RWPE2 (cell line): ENCODE results near the gene CD6.

Experiments
- ATAC-seq: fragments of 200-7000 bp; cut with Tn5 transposase; 3 replicates; pipeline ENCODE4 v1.9.1; 2021; ENCODE audit warnings: low read depth
- DNase-seq: peaks from one replicate; pipeline ENCODE4 v3.0.0-alpha.2; 2020; ENCODE audit warnings: low spot score
- H3K27ac ChIP-seq: fragments of 450-650 bp; 2 replicates; pipeline ENCODE4 v1.5.1; 2017; ENCODE audit warnings: mild to moderate bottlenecking; ENCODE audit not compliant: poor library complexity, severe bottlenecking
- H3K27me3 ChIP-seq: fragments of 250-450 bp; sonication (Bioruptor Pico); 2 replicates; pipeline ENCODE4 v1.5.1; 2021; ENCODE audit warnings: mild to moderate bottlenecking, moderate library complexity; ENCODE audit not compliant: insufficient read depth, poor library complexity, severe bottlenecking
- H3K36me3 ChIP-seq: fragments of 250-450 bp; sonication (Bioruptor Pico); 2 replicates; pipeline ENCODE4 v1.5.1; 2020; ENCODE audit warnings: low read depth, mild to moderate bottlenecking, moderate library complexity
- H3K4me1 ChIP-seq: fragments of 250-450 bp; sonication (Bioruptor Pico); 2 replicates; pipeline ENCODE4 v1.5.1; 2021; ENCODE audit warnings: mild to moderate bottlenecking, moderate library complexity; ENCODE audit not compliant: insufficient read depth, poor library complexity, severe bottlenecking
- H3K4me3 ChIP-seq: fragments of 250-450 bp; sonication (Bioruptor Pico); 2 replicates; pipeline ENCODE4 v1.5.1; 2021; ENCODE audit warnings: mild to moderate bottlenecking, moderate library complexity; ENCODE audit not compliant: severe bottlenecking
- H3K9me3 ChIP-seq: fragments of 250-450 bp; sonication (Bioruptor Pico); 2 replicates; pipeline ENCODE4 v1.5.1; 2021; ENCODE audit warnings: mild to moderate bottlenecking, moderate library complexity; ENCODE audit not compliant: severe bottlenecking
- CTCF ChIP-seq: fragments of 450-650 bp; IDR thresholded peaks from one replicate; pipeline ENCODE4 v1.5.1; 2017; ENCODE audit warnings: mild to moderate bottlenecking, moderate library complexity; ENCODE audit not compliant: poor library complexity, severe bottlenecking

Gene CD6

DNA sequence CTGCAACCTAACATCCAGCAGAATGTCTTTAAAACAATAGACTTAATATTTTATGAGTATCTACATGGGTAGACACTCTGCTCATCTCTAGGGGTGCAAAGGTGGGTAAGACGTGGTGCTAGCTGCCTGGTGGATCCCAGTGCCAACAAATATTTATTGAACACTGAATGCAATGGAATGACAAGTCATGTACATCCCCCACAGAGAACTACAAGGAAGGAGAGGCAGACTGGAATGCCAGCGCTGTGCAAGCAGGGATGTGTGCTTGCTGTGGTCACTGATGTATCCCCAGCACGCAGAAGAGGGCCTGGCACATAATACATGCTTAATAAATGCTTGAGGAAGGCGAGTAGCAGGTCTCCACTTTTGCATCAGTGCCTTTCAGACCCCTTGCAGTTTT is 61.9 kb downstream of the CD6 start:
- no peak for TF ChIP-seq CTCF
- Histone ChIP-seq H3K9me3 (no peaks in the 10 kb centered on the region), H3K4me3 (no peak overlapping the region), H3K27me3 (no peaks in the 10 kb centered on the region), H3K27ac (no peak overlapping the region), H3K4me1 (peaks cover 6% of the 10 kb centered on the region), H3K36me3 (no peaks in the 10 kb centered on the region)
- DNase-seq (no peak), ATAC-seq (no peak)

DNA sequence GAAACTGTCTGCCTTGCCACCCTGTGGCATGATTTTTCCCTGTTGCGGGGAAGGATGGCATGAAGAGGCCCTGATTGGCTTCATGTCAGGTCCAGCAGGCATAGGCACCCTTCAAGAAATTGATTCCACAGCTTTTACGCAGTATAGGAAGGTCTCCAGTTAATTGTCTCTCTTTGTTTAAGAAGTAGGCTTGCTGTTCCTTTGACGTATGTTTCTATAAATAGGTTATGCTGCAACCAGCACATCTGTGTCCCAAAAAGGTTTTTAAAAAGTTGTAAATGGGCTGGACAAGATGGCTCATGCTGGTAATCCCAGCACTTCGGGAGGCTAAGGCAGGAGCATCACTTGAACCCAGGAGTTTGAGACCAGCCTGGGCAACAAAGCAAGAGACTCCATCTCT is 62.6 kb downstream of the CD6 start:
- Histone ChIP-seq H3K36me3 (no peaks in the 10 kb centered on the region), H3K4me3 (no peak overlapping the region), H3K4me1 (peaks cover 6% of the 10 kb centered on the region), H3K9me3 (no peaks in the 10 kb centered on the region), H3K27ac (no peak overlapping the region), H3K27me3 (no peaks in the 10 kb centered on the region)
- no peak for TF ChIP-seq CTCF
- ATAC-seq (no peak), DNase-seq (no peak)

DNA sequence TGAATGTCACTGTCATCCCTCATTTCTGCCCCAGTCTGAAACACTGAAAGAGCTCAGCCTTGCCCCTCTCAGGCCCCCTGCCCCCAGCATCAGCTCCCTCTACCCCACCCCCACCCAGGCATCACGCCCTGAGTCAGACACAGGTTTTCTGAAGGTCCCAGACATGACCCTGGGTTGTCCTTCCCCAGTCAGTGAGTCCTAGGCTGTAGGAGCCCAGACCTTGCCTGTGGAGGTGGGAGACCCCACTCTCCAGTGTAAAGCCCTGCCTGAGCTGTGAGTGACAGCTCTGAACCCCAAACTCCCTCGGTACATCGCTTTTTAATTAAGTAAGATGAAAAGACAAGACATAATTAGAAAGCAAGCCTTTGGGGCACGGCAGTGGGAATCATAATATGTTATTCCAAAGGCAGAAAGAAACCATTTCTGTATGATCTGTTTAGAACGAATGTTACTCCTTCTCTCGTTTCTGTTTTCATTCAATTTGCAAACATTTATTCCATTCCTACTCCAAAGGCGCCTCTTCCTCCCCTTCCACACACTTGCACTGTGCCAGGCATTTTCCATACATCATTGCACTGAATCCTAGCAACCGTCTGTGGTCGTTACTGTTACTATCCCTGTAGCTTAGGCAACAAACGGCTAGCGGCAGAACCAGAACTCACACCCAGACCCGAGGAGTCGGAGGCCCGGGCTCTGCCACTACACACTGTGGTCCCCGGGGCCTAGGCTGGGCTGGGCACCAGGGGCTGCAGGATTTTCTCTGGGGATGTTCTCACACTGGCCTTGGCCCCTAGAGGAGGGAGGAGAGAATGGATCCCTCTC is 63.4 kb downstream of the CD6 start:
- DNase-seq (no peak), ATAC-seq (no peak)

GRCh38 chr11:61035526-61035835 is 64.0 kb downstream of the CD6 start:
- Histone ChIP-seq H3K9me3 (no peaks in the 10 kb centered on the region), H3K27ac (no peak overlapping the region), H3K4me3 (no peak overlapping the region), H3K4me1 (peaks cover 6% of the 10 kb centered on the region), H3K27me3 (no peaks in the 10 kb centered on the region), H3K36me3 (no peaks in the 10 kb centered on the region)
- ATAC-seq (no peak), DNase-seq (no peak)
- TF ChIP-seq CTCF, result no peak

More for the DNA sequence above, 63.4 kb downstream of the CD6 start:
- Histone ChIP-seq H3K27ac (no peak overlapping the region), H3K9me3 (no peaks in the 10 kb centered on the region), H3K4me3 (no peak overlapping the region), H3K36me3 (no peaks in the 10 kb centered on the region), H3K27me3 (no peaks in the 10 kb centered on the region), H3K4me1 (peaks cover 6% of the 10 kb centered on the region)
- no peak for TF ChIP-seq CTCF

GRCh38 chr11:61037441-61038093 is 66.1 kb downstream of the CD6 start:
- no peaks in the 10 kb centered on the region for H3K36me3 ChIP-seq
- no peaks in the 10 kb centered on the region for H3K9me3 ChIP-seq
- ATAC-seq, result peak; percentile 56
- H3K4me1 ChIP-seq, result peaks cover 6% of the 10 kb centered on the region
- no peak overlapping the region for H3K4me3 ChIP-seq
- no peak overlapping the region for H3K27ac ChIP-seq
- no peak for TF ChIP-seq CTCF
- no peaks in the 10 kb centered on the region for H3K27me3 ChIP-seq
- no peak for DNase-seq
